ENCODE results near the gene CHPT1. TPM values are rescaled to one million over a fixed set of nuclear protein-coding genes. Genes with fewer than 3 reads are reported as not detected.

The CHPT1 gene
- total and polyA plus RNA-seq, 2 of the 13 experiments (the other 11 are each of a cell fraction or from before 2014, with no cell fraction given): 117 to 178 TPM

- TF ChIP-seq TRIM22 (IDR thresholded peaks at IDR 0.05) (no peak), TCF7 (IDR thresholded peaks at IDR 0.05; ENCODE audit: low read depth) (no peak), CAMTA2 (CRISPR knock-in tag; IDR thresholded peaks at IDR 0.05; ENCODE audit: borderline replicate concordance) (no peak), ZNF710 (CRISPR knock-in tag; IDR thresholded peaks at IDR 0.05; ENCODE audit: borderline replicate concordance) (no peak), ZNF772 (CRISPR knock-in tag; IDR thresholded peaks at IDR 0.05) (0 out of 2 replicates have a peak, but pooled peaks have one; percentile 2), RAD51 (IDR thresholded peaks at IDR 0.05; ENCODE audit: borderline replicate concordance) (no peak), AGO1 (IDR thresholded peaks at IDR 0.05; ENCODE audit: low read depth, low read length, poor library complexity, severe bottlenecking) (no peak), HNRNPL (IDR thresholded peaks at IDR 0.05; ENCODE audit: low read depth, low read length) (no peak), ZFP41 (CRISPR knock-in tag; IDR thresholded peaks at IDR 0.05; ENCODE audit: borderline replicate concordance) (no peak), SMYD3 (CRISPR knock-in tag; IDR thresholded peaks at IDR 0.05) (no peak), ZZZ3 (CRISPR knock-in tag; IDR thresholded peaks at IDR 0.05; ENCODE audit: borderline replicate concordance) (no peak), ZNF850 (CRISPR knock-in tag; conservative IDR thresholded peaks at IDR 0.05) (no peak), SIN3A (IDR thresholded peaks at IDR 0.05; ENCODE audit: borderline replicate concordance, low read depth, low read length) (no peak; the same call in 1 of the 2 replicates), BCL6 (CRISPR knock-in tag; IDR thresholded peaks at IDR 0.05) (peak; percentile 60; the same call in 1 of the 2 replicates), SUZ12 (IDR thresholded peaks at IDR 0.05; ENCODE audit: low read depth, low read length) (no peak), ZFP37 (CRISPR knock-in tag; IDR thresholded peaks at IDR 0.05; ENCODE audit: borderline replicate concordance) (0 out of 2 replicates have a peak, but pooled peaks have one; percentile 37), ZNF619 (CRISPR knock-in tag; IDR thresholded peaks at IDR 0.05) (no peak), PHF20 (CRISPR knock-in tag; IDR thresholded peaks at IDR 0.05) (no peak; the same call in 1 of the 2 replicates), HHEX (CRISPR knock-in tag; IDR thresholded peaks at IDR 0.05) (no peak), SNRNP70 (IDR thresholded peaks at IDR 0.05; ENCODE audit: low read depth, low read length) (no peak), ZBTB42 (CRISPR knock-in tag; IDR thresholded peaks at IDR 0.05) (no peak), MAFF (IDR thresholded peaks at IDR 0.05; ENCODE audit: low read depth, low read length) (no peak), ZNF639 (CRISPR knock-in tag; conservative IDR thresholded peaks at IDR 0.05) (0 out of 2 replicates have a peak, but pooled peaks have one; percentile 19)
Measured at GRCh38 chr12:101697197-101697929, at the start of gene CHPT1 (continued).
